Measurements from ENCODE around the gene GRK5. TPM values are rescaled to one million over a fixed set of nuclear protein-coding genes. Genes with fewer than 3 reads are reported as not detected.
"Not testable (repeated sequence)": the region's sequence is repeated elsewhere in the genome, so short reads cannot be mapped to it uniquely, and the experiment has no call there.

The GRK5 gene
- total RNA-seq, 6 experiments from 2014 or later: 9.7 to 16.8 (median 15.9) TPM

- TF ChIP-seq, protein P1, sequence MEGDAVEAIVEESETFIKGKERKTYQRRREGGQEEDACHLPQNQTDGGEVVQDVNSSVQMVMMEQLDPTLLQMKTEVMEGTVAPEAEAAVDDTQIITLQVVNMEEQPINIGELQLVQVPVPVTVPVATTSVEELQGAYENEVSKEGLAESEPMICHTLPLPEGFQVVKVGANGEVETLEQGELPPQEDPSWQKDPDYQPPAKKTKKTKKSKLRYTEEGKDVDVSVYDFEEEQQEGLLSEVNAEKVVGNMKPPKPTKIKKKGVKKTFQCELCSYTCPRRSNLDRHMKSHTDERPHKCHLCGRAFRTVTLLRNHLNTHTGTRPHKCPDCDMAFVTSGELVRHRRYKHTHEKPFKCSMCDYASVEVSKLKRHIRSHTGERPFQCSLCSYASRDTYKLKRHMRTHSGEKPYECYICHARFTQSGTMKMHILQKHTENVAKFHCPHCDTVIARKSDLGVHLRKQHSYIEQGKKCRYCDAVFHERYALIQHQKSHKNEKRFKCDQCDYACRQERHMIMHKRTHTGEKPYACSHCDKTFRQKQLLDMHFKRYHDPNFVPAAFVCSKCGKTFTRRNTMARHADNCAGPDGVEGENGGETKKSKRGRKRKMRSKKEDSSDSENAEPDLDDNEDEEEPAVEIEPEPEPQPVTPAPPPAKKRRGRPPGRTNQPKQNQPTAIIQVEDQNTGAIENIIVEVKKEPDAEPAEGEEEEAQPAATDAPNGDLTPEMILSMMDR (IDR thresholded peaks at IDR 0.05): no peak
- Mint-ChIP-seq H3K36me3 (ENCODE audit: low read depth) (peaks cover 11% of the 10 kb centered on the region; the same call in 1 of the 2 replicates), H3K9me3 (peaks cover 11% of the 10 kb centered on the region), H3K27me3 (ENCODE audit: insufficient read depth) (peaks cover 12% of the 10 kb centered on the region), H3K4me1 (ENCODE audit: low read depth) (peaks cover 5% of the 10 kb centered on the region; the same call in 1 of the 2 replicates), H3K27ac (no peak overlapping the region), H3K4me3 (no peak overlapping the region)
- DNase-seq: no peak
Measured at GRCh38 chr10:119459681-119460340, 252.4 kb downstream of the GRK5 start.

GRCh38 chr10:119460369-119461195, 253.2 kb downstream of the GRK5 start:
- Mint-ChIP-seq H3K9me3 (peaks cover 11% of the 10 kb centered on the region), H3K4me3 (no peak overlapping the region), H3K27ac (no peak overlapping the region), H3K27me3 (ENCODE audit: insufficient read depth) (peaks cover 12% of the 10 kb centered on the region), H3K4me1 (ENCODE audit: low read depth) (peaks cover 5% of the 10 kb centered on the region; the same call in 1 of the 2 replicates), H3K36me3 (ENCODE audit: low read depth) (peaks cover 11% of the 10 kb centered on the region; the same call in 1 of the 2 replicates)
- TF ChIP-seq, protein P1 (IDR thresholded peaks at IDR 0.05): no peak
- DNase-seq: no peak

DNA sequence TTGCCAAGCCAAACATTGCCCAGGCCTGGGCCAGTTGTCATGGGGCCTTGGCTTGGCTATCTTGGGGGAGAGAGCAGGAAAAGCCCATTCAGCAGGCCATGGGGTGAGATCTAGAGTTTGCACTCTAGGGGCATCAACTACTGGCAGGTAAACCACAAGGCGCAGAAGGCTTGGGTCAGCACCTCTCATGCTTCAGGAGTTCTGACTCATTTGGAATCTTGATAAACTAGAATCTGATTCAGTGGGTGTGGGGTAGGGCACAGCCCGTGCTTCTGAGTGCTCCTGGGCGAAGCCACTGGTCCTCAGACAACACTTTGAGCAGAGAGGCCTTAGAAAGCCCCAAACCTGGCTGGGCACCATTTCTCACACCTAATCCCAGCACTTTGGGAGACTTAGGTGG, 254.0 kb downstream of the GRK5 start:
- peaks cover 12% of the 10 kb centered on the region for H3K27me3 Mint-ChIP-seq (ENCODE audit: insufficient read depth)
- H3K27ac Mint-ChIP-seq: no peak overlapping the region
- peaks cover 5% of the 10 kb centered on the region; the same call in 1 of the 2 replicates for H3K4me1 Mint-ChIP-seq (ENCODE audit: low read depth)
- peaks cover 11% of the 10 kb centered on the region; the same call in 1 of the 2 replicates for H3K36me3 Mint-ChIP-seq (ENCODE audit: low read depth)
- no peak overlapping the region for H3K4me3 Mint-ChIP-seq
- TF ChIP-seq, protein P1 (IDR thresholded peaks at IDR 0.05): no peak
- DNase-seq: no peak
- peaks cover 11% of the 10 kb centered on the region for H3K9me3 Mint-ChIP-seq

DNA sequence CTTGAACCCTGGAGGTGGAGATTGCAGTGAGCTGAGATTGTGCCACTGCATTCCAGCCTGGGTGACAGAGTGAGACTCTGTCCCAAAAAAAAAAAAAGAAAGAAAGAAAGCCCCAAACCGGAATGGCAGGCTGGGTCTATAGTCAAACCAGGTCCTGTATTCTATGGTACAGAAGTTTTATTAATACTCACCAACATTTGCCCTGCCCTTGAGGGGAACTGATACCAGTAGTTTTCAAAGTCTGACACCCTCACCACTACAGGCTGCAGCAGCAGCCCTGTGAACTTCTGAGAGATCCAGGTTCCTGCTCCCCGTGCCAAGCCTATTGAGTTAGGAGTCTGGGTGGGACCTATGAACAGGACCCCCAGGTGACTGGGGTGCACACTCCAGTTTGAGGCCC, 254.6 kb downstream of the GRK5 start:
- H3K27me3 Mint-ChIP-seq (ENCODE audit: insufficient read depth): peaks cover 12% of the 10 kb centered on the region
- peaks cover 5% of the 10 kb centered on the region; the same call in 1 of the 2 replicates for H3K4me1 Mint-ChIP-seq (ENCODE audit: low read depth)
- H3K27ac Mint-ChIP-seq: no peak overlapping the region
- H3K36me3 Mint-ChIP-seq (ENCODE audit: low read depth): peaks cover 11% of the 10 kb centered on the region; the same call in 1 of the 2 replicates
- H3K9me3 Mint-ChIP-seq: peaks cover 11% of the 10 kb centered on the region
- H3K4me3 Mint-ChIP-seq: no peak overlapping the region
- DNase-seq: no peak
- TF ChIP-seq, protein P1 (IDR thresholded peaks at IDR 0.05): no peak

GRCh38 chr10:119462773-119463172, 255.4 kb downstream of the GRK5 start:
- H3K4me1 Mint-ChIP-seq (ENCODE audit: low read depth): peaks cover 5% of the 10 kb centered on the region; the same call in 1 of the 2 replicates
- no peak overlapping the region for H3K27ac Mint-ChIP-seq
- H3K27me3 Mint-ChIP-seq (ENCODE audit: insufficient read depth): peaks cover 12% of the 10 kb centered on the region
- no peak overlapping the region for H3K4me3 Mint-ChIP-seq
- TF ChIP-seq, protein P1 (IDR thresholded peaks at IDR 0.05): no peak
- peaks cover 11% of the 10 kb centered on the region for H3K9me3 Mint-ChIP-seq
- DNase-seq: no peak
- peaks cover 11% of the 10 kb centered on the region; the same call in 1 of the 2 replicates for H3K36me3 Mint-ChIP-seq (ENCODE audit: low read depth)

DNA sequence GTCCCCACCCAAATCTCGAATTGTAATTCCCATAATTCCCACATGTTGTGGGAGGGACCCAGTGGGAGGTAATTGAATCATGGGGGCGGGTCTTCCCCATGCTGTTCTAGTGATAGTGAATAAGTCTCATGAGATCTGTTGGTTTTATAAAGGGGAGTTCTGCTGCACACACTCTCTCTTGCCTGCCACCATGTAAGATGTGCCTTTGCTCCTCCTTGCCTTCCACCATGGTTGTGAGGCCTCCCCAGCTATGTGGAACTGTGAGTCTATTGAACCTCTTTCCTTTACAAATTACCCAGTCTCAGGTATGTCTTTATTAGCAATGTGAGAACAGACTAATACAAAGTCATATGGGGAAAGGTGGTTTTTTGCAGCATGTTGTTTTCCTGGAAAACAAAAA, 255.8 kb downstream of the GRK5 start:
- not testable (repeated sequence) for H3K4me1 Mint-ChIP-seq (ENCODE audit: low read depth); H3K4me3 Mint-ChIP-seq; H3K27ac Mint-ChIP-seq; DNase-seq
- H3K9me3 Mint-ChIP-seq: peaks cover 11% of the 10 kb centered on the region
- H3K27me3 Mint-ChIP-seq (ENCODE audit: insufficient read depth): peaks cover 12% of the 10 kb centered on the region
- peaks cover 11% of the 10 kb centered on the region; the same call in 1 of the 2 replicates for H3K36me3 Mint-ChIP-seq (ENCODE audit: low read depth)
